Spleen (tissue), 7 donors: ENCODE measurements around the gene PHAX.

Experiments used
- POLR2A ChIP-seq, 3 donors: fragments of 450-650 bp; IDR thresholded peaks; one replicate each; pipeline ENCODE4 v1.5.1; 2017; ENCODE audit warnings: antibody characterized with exemption in 3 of 3, mild to moderate bottlenecking in 1 of 3
- TF ChIP-seq, protein P1 (sequence below), 11 experiments: fragments of 200-600 bp in 7 of 11; fragments of 450-650 bp in 4 of 11; sonication (generic) in 4 of 11; IDR thresholded peaks in 8 of 11; conservative IDR thresholded peaks in 3 of 11; 1 replicate in 7 of 11; 2 replicates in 4 of 11; pipeline versions ENCODE4 v1.4.0 to v1.8.0; 2016 to 2021; ENCODE audit warnings: antibody characterized with exemption in 11 of 11, inconsistent platforms in 4 of 11, mild to moderate bottlenecking in 1 of 11
- donor health status: DM: no; HTN: no; CAD: no; lungs with moderate emphysema.
- donor health status: DM: no; HTN: no; CAD: no.
- donor health status: DM: no; HTN: no; CAD: no.

DNA sequence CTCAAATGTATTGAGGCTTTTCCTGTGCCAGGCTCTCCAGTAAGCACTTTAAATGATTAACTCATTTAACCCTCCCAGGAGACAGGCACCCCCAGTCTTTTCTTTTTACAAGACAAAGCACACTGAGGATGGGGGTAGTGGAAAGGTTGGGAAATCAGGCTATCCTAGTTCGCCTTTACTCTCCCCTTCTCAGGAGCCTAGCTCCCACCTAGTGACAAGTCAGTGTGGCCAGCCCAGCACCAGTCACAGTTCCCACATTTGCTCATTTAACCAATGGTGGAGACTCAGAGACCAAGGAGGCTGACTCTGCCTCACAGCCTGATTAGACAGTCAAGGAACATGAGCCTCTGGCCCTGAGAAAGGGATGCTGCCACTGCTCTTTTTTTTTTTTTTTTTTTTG, 9.2 kb upstream of the PHAX start:
- TF ChIP-seq, protein P1, sequence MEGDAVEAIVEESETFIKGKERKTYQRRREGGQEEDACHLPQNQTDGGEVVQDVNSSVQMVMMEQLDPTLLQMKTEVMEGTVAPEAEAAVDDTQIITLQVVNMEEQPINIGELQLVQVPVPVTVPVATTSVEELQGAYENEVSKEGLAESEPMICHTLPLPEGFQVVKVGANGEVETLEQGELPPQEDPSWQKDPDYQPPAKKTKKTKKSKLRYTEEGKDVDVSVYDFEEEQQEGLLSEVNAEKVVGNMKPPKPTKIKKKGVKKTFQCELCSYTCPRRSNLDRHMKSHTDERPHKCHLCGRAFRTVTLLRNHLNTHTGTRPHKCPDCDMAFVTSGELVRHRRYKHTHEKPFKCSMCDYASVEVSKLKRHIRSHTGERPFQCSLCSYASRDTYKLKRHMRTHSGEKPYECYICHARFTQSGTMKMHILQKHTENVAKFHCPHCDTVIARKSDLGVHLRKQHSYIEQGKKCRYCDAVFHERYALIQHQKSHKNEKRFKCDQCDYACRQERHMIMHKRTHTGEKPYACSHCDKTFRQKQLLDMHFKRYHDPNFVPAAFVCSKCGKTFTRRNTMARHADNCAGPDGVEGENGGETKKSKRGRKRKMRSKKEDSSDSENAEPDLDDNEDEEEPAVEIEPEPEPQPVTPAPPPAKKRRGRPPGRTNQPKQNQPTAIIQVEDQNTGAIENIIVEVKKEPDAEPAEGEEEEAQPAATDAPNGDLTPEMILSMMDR (IDR thresholded peaks at IDR 0.05 in 8 of 11, conservative IDR thresholded peaks at IDR 0.05 in 3 of 11), result no peak
- no peak for TF ChIP-seq POLR2A (IDR thresholded peaks at IDR 0.05)
